Adrenal gland (tissue), 12 donors: Measurements from ENCODE around the gene ALX3. TPM values are rescaled to one million over a fixed set of nuclear protein-coding genes. Genes with fewer than 3 reads are reported as not detected.

Experiments used
- DNase-seq, 7 donors: peaks; one replicate each; pipeline ENCODE4 v3.0.0-alpha.2; 2019 to 2020
- H3K27ac ChIP-seq, 5 donors: fragments of 200-600 bp; sonication (generic) in 4 of 5; 1 replicate in 3 of 5; 2 replicates in 2 of 5; pipeline versions ENCODE4 v1.5.1 to v1.8.0; 2016 to 2020; ENCODE audit warnings: mild to moderate bottlenecking in 1 of 5
- H3K27me3 ChIP-seq: fragments of 200-600 bp; 2 replicates; pipeline ENCODE4 v1.8.0; 2021
- H3K36me3 ChIP-seq, 2 donors: fragments of 200-600 bp; replicated peaks in 1 of 2; 1 replicate in 1 of 2; 2 replicates in 1 of 2; pipeline versions ENCODE4 v1.5.1 to v1.8.0; 2018 to 2022
- H3K4me1 ChIP-seq, 2 donors: fragments of 200-600 bp; replicated peaks in 1 of 2; 1 replicate in 1 of 2; 2 replicates in 1 of 2; pipeline versions ENCODE4 v1.5.1 to v1.8.0; 2018 to 2021
- H3K4me3 ChIP-seq, 4 donors: fragments of 200-600 bp; sonication (generic) in 3 of 4; one replicate each; pipeline ENCODE4 v1.5.1; 2016 to 2018
- H3K9me3 ChIP-seq, 3 donors: fragments of 200-600 bp; sonication (generic) in 1 of 3; replicated peaks in 1 of 3; 1 replicate in 2 of 3; 2 replicates in 1 of 3; pipeline versions ENCODE4 v1.5.1 to v1.8.0; 2016 to 2021
- POLR2A ChIP-seq, 2 donors: fragments of 450-650 bp; IDR thresholded peaks; one replicate each; pipeline ENCODE4 v1.6.1; 2017; ENCODE audit warnings: antibody characterized with exemption in 2 of 2, mild to moderate bottlenecking in 2 of 2, moderate library complexity in 1 of 2
- WGBS, 4 donors: extraction: QIAGEN DNeasy Blood & Tissue Kit in 2 of 4; methylation state at CpG; one replicate each; pipeline versions ENCODE4 v1.1.5 to v1.1.7; 2013 to 2017; 5-methylcytosine and 5-hydroxymethylcytosine counted together
- intact Hi-C, 2 donors: fragments of 100-400 bp; cut with DNase I; formaldehyde crosslinking; loops; one replicate each; pipeline versions ENCODE4 v1.14.1 to v1.15.0; 2022 to 2023
- polyA plus RNA-seq, 3 donors: library from polyadenylated mRNA; stranded (reverse); fragments of 200-250 nt in 2 of 3; fragments of 350-450 nt in 1 of 3; fragmentation: Illumina TruSeq in 1 of 3; extraction: RNeasy Lipid Tissue Mini Kit (QIAGEN cat#74804) in 1 of 3; gene quantifications; one replicate each; pipeline ENCODE4 v1.2.3, GENCODE V29; 2013 to 2014
- total RNA-seq, 9 donors: library from RNA; depleted of rRNA in 4 of 9; stranded (reverse); fragments of >200 nt in 4 of 9; fragments of 120-200 nt in 1 of 9; fragmentation: NEBNext Ultra II Directional in 1 of 9; extraction: Animal tissue kit (Norgen Biotek cat#: 25700) in 1 of 9; gene quantifications; one replicate each; pipeline versions ENCODE4 v1.1.0 to v1.2.4, GENCODE V29; 2013 to 2023
- TF ChIP-seq, protein P1 (sequence below), 6 experiments: fragments of 450-650 bp in 4 of 6; fragments of 200-600 bp in 2 of 6; sonication (generic) in 1 of 6; IDR thresholded peaks; 1 replicate in 5 of 6; 2 replicates in 1 of 6; pipeline versions ENCODE4 v1.5.1 to v1.8.0; 2016 to 2021; ENCODE audit warnings: antibody characterized with exemption in 6 of 6, mild to moderate bottlenecking in 2 of 6, moderate library complexity in 1 of 6
- donor health status: healthy with polysubstance abuse.
- donor health status: Bipolar disorder and iron deficiency.
- donor health status: DM: yes; HTN: yes; CAD: no.
- donor health status: DM: no; HTN: no; CAD: no.
- donor health status: DM: no; HTN: no; CAD: no.
- donor health status: DM: yes; HTN: yes; CAD: no.

The ALX3 gene
- total and polyA plus RNA-seq, 12 donors, result 0.07 to 0.17 TPM; not detected in 10

DNA sequence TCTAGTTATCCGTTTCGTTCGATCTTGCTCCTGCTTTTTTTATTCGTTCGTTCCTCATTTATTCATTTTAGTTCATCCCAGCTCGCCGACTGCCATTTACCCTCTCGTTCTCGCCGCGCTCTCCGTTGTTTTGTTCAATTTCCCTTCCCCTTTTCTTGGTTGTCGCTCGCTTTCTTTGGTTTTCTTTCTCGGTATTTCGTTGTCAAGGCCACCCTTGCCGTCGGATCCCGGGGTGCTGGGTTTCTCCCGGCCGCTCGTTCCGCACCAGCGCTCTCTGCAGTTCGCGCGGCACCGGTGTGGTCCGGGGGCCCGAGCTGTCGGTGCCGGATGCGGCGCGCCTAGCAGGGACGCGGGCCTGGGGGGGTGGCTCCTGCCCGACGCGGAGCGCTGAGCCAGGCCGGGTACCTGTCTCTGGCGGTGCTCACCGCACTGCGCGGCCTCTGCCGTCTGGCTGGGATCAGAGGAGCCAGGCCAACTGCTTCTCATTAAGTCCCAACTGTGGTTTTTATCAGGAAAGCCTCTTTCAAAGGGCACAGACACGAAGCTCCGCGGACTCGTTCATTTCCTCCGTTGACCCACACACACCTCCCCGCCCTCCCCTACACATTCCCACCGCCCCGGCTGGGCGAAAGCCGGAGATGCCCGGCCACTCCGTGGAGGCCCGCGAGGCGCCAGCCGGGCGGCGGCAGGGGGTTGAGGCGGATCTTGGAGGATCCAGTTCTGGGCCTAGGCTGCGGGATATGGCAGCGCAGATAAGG, 1.6 kb downstream of the ALX3 start:
- peaks cover 0 to 3% of the 10 kb centered on the region in 2 donors for H3K4me1 ChIP-seq
- no peaks in the 10 kb centered on the region for H3K36me3 ChIP-seq
- H3K27me3 ChIP-seq, result peaks cover 43% of the 10 kb centered on the region
- intact Hi-C loops, result no loop called here
- 19 to 25% (median 23%) methylated on average over 58 to 68 of the region's 68 CpGs for WGBS, 4 donors
- H3K9me3 ChIP-seq, result no peaks in the 10 kb centered on the region
- TF ChIP-seq POLR2A (IDR thresholded peaks at IDR 0.05), result no peak
- TF ChIP-seq, protein P1, sequence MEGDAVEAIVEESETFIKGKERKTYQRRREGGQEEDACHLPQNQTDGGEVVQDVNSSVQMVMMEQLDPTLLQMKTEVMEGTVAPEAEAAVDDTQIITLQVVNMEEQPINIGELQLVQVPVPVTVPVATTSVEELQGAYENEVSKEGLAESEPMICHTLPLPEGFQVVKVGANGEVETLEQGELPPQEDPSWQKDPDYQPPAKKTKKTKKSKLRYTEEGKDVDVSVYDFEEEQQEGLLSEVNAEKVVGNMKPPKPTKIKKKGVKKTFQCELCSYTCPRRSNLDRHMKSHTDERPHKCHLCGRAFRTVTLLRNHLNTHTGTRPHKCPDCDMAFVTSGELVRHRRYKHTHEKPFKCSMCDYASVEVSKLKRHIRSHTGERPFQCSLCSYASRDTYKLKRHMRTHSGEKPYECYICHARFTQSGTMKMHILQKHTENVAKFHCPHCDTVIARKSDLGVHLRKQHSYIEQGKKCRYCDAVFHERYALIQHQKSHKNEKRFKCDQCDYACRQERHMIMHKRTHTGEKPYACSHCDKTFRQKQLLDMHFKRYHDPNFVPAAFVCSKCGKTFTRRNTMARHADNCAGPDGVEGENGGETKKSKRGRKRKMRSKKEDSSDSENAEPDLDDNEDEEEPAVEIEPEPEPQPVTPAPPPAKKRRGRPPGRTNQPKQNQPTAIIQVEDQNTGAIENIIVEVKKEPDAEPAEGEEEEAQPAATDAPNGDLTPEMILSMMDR (IDR thresholded peaks at IDR 0.05), result no peak
- H3K4me3 ChIP-seq, result peak overlapping the region in 1 of 4 donors; percentile 5
- DNase-seq, result no peak
- no peak overlapping the region for H3K27ac ChIP-seq

DNA sequence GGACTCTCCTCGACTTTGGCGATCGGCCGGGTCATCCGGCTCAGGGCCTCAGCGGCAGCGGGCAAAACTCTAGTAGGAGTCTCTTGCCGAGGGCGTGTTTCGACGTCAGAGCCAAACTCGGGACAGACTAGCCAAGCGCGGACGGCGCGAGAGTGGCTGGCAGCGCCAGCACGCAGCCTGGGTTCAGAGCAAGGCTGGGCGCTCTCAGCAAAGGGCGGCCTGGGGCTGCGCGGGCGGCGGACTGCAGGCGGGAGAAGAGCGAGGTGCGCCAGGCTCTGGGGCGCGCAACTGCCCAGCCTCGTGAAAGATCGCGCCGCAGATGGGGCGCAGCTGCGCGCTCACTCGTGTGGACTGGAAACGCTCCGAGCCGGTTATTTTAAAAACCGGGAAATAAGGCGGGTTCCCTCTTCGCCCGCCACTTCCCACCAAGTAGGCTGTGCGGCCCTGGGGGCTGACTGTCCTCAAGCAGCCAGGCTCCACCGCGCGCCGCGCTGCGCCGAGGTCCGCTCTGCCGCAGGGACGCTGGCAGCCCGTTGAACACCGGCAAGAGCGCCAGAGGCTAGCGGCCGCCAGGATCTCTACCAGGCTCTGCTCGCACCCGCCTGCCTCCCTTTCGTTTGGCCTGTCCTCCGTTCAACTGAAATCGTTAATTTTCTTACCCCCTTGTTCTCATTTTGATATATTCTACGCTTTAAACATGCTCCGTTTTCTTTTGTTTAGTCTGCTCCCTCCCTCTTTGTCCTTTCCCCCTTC, 2.4 kb downstream of the ALX3 start:
- Histone ChIP-seq H3K27me3 (peaks cover 43% of the 10 kb centered on the region), H3K4me3 (peak overlapping the region in 1 of 4 donors; percentile 5), H3K9me3 (no peaks in the 10 kb centered on the region), H3K27ac (no peak overlapping the region), H3K4me1 (peaks cover 0 to 3% of the 10 kb centered on the region in 2 donors), H3K36me3 (no peaks in the 10 kb centered on the region)
- TF ChIP-seq, protein P1 (IDR thresholded peaks at IDR 0.05), result no peak
- TF ChIP-seq POLR2A (IDR thresholded peaks at IDR 0.05), result no peak
- intact Hi-C loops, result no loop called here
- no peak for DNase-seq
- WGBS, 4 donors, result 10 to 31% (median 24%) methylated on average over 8 to 68 of the region's 68 CpGs

DNA sequence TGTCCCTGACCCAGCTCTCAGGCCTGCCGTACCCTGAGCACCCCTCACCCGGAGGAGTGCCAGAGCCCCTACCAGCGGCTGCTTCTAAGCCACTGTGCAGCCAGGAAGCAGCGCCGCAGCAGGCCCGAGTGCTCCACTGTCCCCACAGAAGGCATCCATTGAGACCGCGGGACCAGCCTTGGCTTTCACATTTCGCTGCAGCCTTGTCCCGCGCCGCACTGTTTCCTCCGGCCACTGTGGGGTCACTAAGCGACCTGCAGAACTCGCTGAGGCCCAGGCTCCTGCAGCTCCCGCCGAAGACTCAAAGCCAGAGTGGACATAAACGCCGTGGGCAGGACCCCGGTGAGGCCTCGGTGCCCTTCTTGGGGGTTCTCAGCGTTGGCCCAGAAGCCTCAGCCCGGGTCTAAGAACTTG, 3.0 kb downstream of the ALX3 start:
- intact Hi-C loops, result no loop called here
- Histone ChIP-seq H3K4me1 (peaks cover 0 to 3% of the 10 kb centered on the region in 2 donors), H3K27me3 (peaks cover 43% of the 10 kb centered on the region), H3K36me3 (no peaks in the 10 kb centered on the region), H3K27ac (no peak overlapping the region), H3K4me3 (no peak overlapping the region), H3K9me3 (no peaks in the 10 kb centered on the region)
- DNase-seq, result no peak
- WGBS, 4 donors, result 72 to 77% (median 75%) methylated on average over 11 to 23 of the region's 23 CpGs; no CpG with 5 or more reads in 1 of the 4 donors
- TF ChIP-seq, protein P1 (IDR thresholded peaks at IDR 0.05), result no peak
- no peak for TF ChIP-seq POLR2A (IDR thresholded peaks at IDR 0.05)

DNA sequence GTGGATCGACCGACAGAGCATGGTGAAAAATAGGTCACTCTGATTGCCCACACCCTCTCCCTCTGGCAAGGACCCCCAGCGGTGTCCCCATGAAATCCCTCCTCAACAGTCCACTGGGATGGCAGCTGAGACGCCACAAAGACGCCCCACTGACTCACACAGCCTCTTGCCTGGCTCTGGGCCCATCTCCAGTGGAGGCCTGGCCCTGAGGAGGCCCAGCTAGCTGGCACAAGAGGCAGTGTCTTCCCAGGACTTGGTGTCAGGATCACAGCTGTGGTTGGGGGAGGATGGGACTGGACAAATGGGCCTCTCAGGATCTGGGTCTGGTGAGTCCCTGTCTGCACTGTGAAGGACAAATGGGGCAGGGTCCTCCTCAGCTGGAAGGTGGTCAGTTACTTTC, 4.6 kb downstream of the ALX3 start:
- no peak for TF ChIP-seq POLR2A (IDR thresholded peaks at IDR 0.05)
- TF ChIP-seq, protein P1 (IDR thresholded peaks at IDR 0.05), result no peak
- WGBS, 4 donors, result 89 to 100% (median 95%) methylated on average over 2 to 5 of the region's 5 CpGs
- Histone ChIP-seq H3K4me3 (no peak overlapping the region), H3K36me3 (no peaks in the 10 kb centered on the region), H3K27ac (no peak overlapping the region), H3K4me1 (peaks cover 0 to 3% of the 10 kb centered on the region in 2 donors), H3K27me3 (peaks cover 38% of the 10 kb centered on the region), H3K9me3 (no peaks in the 10 kb centered on the region)
- DNase-seq, result no peak
- intact Hi-C loops, result no loop called here
